ENCODE measurements around the gene ASS1.

- no peak for TF ChIP-seq POLR2A (IDR thresholded peaks at IDR 0.05; ENCODE audit: low read depth, low read length)
- no peak for TF ChIP-seq POLR2AphosphoS5 (IDR thresholded peaks at IDR 0.05; ENCODE audit: low read depth, low read length)
Measured at GRCh38 chr9:130445268-130445983, 665 bp downstream of the ASS1 start.
